Uterus (tissue), 2 donors: Measurements from ENCODE around the gene STT3B.

ENCODE experiments used
- CTCF ChIP-seq, 4 experiments: fragments of 200-600 bp in 2 of 4; fragments of 450-650 bp in 2 of 4; sonication (generic) in 2 of 4; IDR thresholded peaks; one replicate each; pipeline ENCODE4 v1.5.1; 2016 to 2019; ENCODE audit warnings: antibody characterized with exemption in 4 of 4, mild to moderate bottlenecking in 2 of 4, moderate library complexity in 1 of 4
- POLR2A ChIP-seq, 2 donors: fragments of 450-650 bp; IDR thresholded peaks; one replicate each; pipeline ENCODE4 v1.6.1; 2016; ENCODE audit warnings: antibody characterized with exemption in 2 of 2, mild to moderate bottlenecking in 1 of 2, moderate library complexity in 1 of 2

DNA sequence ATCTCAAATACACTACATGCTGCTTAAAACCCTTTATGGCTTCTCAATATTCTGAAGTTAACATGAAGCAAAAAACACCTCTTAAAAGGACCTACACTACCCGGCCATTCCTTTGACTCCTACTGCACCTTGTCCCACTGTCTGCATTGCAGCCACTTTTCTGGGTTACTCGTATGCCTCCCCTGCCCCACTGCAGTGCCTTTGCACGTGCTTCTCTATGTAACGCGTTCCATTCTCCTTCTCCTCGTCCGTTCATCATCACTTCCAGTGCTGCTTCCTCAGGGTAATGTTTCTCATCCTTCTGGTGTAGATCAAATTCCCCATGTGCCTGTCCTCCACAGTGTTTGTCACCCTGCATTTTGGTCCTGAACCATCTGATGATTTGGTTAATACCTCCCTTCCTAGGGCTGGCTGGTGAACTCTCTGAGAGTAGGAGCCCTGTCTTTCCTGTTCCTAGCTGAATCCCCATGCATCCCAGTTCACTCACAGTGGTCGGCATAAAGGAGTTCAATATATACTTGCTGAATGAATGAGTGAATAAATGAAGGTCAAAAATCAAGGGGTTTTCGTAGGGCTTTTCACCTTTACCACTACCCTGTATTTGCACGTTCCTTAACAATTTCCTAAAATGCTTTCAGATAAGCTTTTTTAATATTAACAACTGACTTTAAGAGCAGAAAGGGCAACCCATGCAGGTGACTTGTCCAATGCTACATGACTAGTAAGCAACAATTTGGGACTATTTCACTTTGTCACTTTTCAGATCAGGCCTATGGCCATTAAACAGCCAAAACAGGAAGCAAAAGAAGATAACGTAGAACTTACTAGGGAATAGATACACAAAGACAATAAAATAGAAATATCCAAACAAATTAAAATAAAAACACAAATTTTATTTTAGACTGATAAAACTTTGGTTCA, 2.4 kb upstream of the STT3B start:
- TF ChIP-seq POLR2A (IDR thresholded peaks at IDR 0.05) (no peak), CTCF (IDR thresholded peaks at IDR 0.05) (no peak)
